ENCODE measurements around the gene APLF. TPM values are rescaled to one million over a fixed set of nuclear protein-coding genes. Genes with fewer than 3 reads are reported as not detected.

APLF gene
- total RNA-seq, 2 donors from 2014 or later, result 8.7 to 9.7 TPM

GRCh38 chr2:68512326-68512725, 44.9 kb downstream of the APLF start:
- no peaks in the 10 kb centered on the region for H3K27me3 Mint-ChIP-seq (ENCODE audit: insufficient read depth)
- H3K27ac Mint-ChIP-seq, result no peak overlapping the region
- H3K36me3 Mint-ChIP-seq (ENCODE audit: low read depth), result peaks cover 8% of the 10 kb centered on the region
- DNase-seq, result no peak
- no peaks in the 10 kb centered on the region for H3K4me1 Mint-ChIP-seq
- Histone ChIP-seq H3K27me3 (ENCODE audit: control insufficient read depth, insufficient read depth, low read length, poor library complexity, severe bottlenecking) (no peaks in the 10 kb centered on the region), H3K4me3 (ENCODE audit: low read length) (no peak overlapping the region), H3K27ac (ENCODE audit: low read depth, low read length) (no peak overlapping the region), H3K4me1 (ENCODE audit: control insufficient read depth, insufficient read depth, low read length) (no peaks in the 10 kb centered on the region), H3K36me3 (ENCODE audit: control insufficient read depth, insufficient read depth, low read length) (no peaks in the 10 kb centered on the region), H3K9me3 (ENCODE audit: control insufficient read depth, low read length) (no peaks in the 10 kb centered on the region), H3K9ac (ENCODE audit: extremely low read depth, low read length, poor library complexity, severe bottlenecking) (no peak overlapping the region)
- H3K4me3 Mint-ChIP-seq, result no peak overlapping the region
- no peak for TF ChIP-seq CTCF (conservative IDR thresholded peaks at IDR 0.05)
- 78 to 100% methylated on average over 1 to 3 of the region's 3 CpGs for WGBS, 2 experiments (ENCODE audit: insufficient coverage in 1 of 2, insufficient read length in 1 of 2)
- H3K9me3 Mint-ChIP-seq, result peaks cover 7% of the 10 kb centered on the region

- no peaks in the 10 kb centered on the region for H3K4me1 Mint-ChIP-seq
- Histone ChIP-seq H3K36me3 (ENCODE audit: control insufficient read depth, insufficient read depth, low read length) (no peaks in the 10 kb centered on the region), H3K9me3 (ENCODE audit: control insufficient read depth, low read length) (no peaks in the 10 kb centered on the region), H3K27me3 (ENCODE audit: control insufficient read depth, insufficient read depth, low read length, poor library complexity, severe bottlenecking) (no peaks in the 10 kb centered on the region), H3K4me1 (ENCODE audit: control insufficient read depth, insufficient read depth, low read length) (no peaks in the 10 kb centered on the region), H3K9ac (ENCODE audit: extremely low read depth, low read length, poor library complexity, severe bottlenecking) (no peak overlapping the region), H3K27ac (ENCODE audit: low read depth, low read length) (no peak overlapping the region), H3K4me3 (ENCODE audit: low read length) (no peak overlapping the region)
- no peaks in the 10 kb centered on the region for H3K27me3 Mint-ChIP-seq (ENCODE audit: insufficient read depth)
- no peak for TF ChIP-seq CTCF (conservative IDR thresholded peaks at IDR 0.05)
- no peak overlapping the region for H3K4me3 Mint-ChIP-seq
- H3K9me3 Mint-ChIP-seq, result peaks cover 7% of the 10 kb centered on the region
- no peak for DNase-seq
- H3K36me3 Mint-ChIP-seq (ENCODE audit: low read depth), result peaks cover 8% of the 10 kb centered on the region
- WGBS, 2 experiments (ENCODE audit: insufficient coverage in 1 of 2, insufficient read length in 1 of 2), result 100% methylated on average over 1 of the region's 1 CpG; no CpG with 5 or more reads in 1 of the 2 experiments
- no peak overlapping the region for H3K27ac Mint-ChIP-seq
These were observed 45.6 kb downstream of the APLF start for GRCh38 chr2:68512966-68513365.

GRCh38 chr2:68514316-68514929, 47.0 kb downstream of the APLF start:
- Mint-ChIP-seq H3K4me3 (no peak overlapping the region), H3K4me1 (no peaks in the 10 kb centered on the region), H3K36me3 (ENCODE audit: low read depth) (no peaks in the 10 kb centered on the region), H3K27me3 (ENCODE audit: insufficient read depth) (no peaks in the 10 kb centered on the region), H3K27ac (no peak overlapping the region), H3K9me3 (no peaks in the 10 kb centered on the region)
- Histone ChIP-seq H3K4me3 (ENCODE audit: low read length) (no peak overlapping the region), H3K9ac (ENCODE audit: extremely low read depth, low read length, poor library complexity, severe bottlenecking) (no peak overlapping the region), H3K27me3 (ENCODE audit: control insufficient read depth, insufficient read depth, low read length, poor library complexity, severe bottlenecking) (no peaks in the 10 kb centered on the region), H3K36me3 (ENCODE audit: control insufficient read depth, insufficient read depth, low read length) (no peaks in the 10 kb centered on the region), H3K27ac (ENCODE audit: low read depth, low read length) (no peak overlapping the region), H3K9me3 (ENCODE audit: control insufficient read depth, low read length) (no peaks in the 10 kb centered on the region), H3K4me1 (ENCODE audit: control insufficient read depth, insufficient read depth, low read length) (no peaks in the 10 kb centered on the region)
- no peak for TF ChIP-seq CTCF (conservative IDR thresholded peaks at IDR 0.05)
- WGBS, 2 experiments (ENCODE audit: insufficient coverage in 1 of 2, insufficient read length in 1 of 2), result 60 to 76% methylated on average over 2 of the region's 2 CpGs
- DNase-seq, result no peak

Data from endodermal cell (in vitro differentiated cells).